ENCODE measurements around the gene DMAC2L.

DMAC2L gene

DNA sequence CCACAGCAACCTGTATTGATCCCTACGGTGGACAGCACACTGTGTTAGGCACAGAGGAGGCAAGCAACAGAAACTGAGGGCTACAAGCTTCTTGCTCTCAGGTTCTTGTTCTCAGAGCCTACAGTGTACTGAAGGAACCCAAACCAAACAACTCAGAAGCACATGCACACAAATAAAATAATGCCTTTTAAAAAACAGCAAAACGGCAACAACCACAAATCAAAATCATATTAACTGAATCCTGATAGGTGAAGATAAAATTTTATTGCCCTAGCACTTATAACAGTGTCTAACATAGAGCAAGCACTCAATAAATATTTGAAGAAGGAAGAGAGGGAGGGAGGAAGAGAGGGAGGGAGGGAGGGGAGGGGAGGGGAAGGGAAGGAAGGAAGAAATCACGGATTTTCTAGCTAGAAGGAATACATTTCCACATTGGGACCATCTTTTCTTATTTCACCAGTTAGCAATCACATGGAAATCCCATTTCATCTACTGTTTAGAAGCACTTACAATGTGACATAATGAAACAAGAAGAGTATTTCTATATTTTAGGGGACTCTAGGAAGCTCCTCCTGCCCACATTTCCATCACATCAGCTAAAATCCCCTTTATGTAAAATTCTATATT, 27.2 kb downstream of the DMAC2L start:
- no peak for FAIRE-seq
- TF ChIP-seq, protein P1, sequence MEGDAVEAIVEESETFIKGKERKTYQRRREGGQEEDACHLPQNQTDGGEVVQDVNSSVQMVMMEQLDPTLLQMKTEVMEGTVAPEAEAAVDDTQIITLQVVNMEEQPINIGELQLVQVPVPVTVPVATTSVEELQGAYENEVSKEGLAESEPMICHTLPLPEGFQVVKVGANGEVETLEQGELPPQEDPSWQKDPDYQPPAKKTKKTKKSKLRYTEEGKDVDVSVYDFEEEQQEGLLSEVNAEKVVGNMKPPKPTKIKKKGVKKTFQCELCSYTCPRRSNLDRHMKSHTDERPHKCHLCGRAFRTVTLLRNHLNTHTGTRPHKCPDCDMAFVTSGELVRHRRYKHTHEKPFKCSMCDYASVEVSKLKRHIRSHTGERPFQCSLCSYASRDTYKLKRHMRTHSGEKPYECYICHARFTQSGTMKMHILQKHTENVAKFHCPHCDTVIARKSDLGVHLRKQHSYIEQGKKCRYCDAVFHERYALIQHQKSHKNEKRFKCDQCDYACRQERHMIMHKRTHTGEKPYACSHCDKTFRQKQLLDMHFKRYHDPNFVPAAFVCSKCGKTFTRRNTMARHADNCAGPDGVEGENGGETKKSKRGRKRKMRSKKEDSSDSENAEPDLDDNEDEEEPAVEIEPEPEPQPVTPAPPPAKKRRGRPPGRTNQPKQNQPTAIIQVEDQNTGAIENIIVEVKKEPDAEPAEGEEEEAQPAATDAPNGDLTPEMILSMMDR (IDR thresholded peaks at IDR 0.05; ENCODE audit: insufficient read depth, missing control alignments) = no peak
- DNase-seq (ENCODE audit: insufficient read length, low spot score) = no peak

DNA sequence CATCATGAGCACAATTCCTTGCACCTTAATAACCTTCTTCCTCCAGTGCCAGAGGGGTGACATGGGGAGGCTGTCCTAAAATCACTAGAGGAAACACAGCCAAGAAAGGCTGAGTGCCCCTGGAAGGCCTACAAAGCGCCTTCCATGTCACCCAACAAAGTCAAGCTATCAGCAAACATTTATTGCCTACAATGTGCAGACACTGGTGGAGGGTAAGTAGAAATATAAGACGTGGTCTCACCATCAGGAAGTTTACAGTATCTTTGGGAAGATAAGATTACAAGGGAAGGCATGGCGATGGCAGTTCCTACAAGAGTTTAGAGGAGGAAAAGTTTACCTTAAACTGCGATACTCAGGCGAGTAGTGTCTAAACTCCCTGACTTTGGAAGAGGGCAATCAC, 27.9 kb downstream of the DMAC2L start:
- TF ChIP-seq, protein P1 (IDR thresholded peaks at IDR 0.05; ENCODE audit: insufficient read depth, missing control alignments) = no peak
- no peak for FAIRE-seq
- no peak for DNase-seq (ENCODE audit: insufficient read length, low spot score)

DNA sequence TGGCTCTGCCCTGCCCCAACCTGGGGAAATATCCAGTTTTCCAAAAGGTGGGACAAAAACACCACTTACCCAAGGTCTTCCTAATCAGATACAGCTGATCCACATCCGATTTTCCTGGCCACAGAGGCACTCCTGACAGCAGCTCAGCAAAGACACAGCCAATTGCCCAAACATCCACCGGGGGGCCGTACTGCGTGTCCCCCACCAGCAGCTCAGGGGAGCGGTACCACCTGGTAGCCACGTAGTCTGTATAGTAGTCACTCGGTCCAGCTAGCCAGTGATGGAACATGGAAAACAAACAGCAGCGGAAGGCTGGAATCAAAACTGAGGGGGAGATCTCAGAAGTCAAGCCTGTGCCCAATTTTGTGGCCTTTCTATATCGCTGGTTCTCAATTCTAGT, 28.8 kb downstream of the DMAC2L start:
- DNase-seq (ENCODE audit: insufficient read length, low spot score) (no peak), FAIRE-seq (no peak)
- TF ChIP-seq, protein P1 (IDR thresholded peaks at IDR 0.05; ENCODE audit: insufficient read depth, missing control alignments) = peak; percentile 23

DNA sequence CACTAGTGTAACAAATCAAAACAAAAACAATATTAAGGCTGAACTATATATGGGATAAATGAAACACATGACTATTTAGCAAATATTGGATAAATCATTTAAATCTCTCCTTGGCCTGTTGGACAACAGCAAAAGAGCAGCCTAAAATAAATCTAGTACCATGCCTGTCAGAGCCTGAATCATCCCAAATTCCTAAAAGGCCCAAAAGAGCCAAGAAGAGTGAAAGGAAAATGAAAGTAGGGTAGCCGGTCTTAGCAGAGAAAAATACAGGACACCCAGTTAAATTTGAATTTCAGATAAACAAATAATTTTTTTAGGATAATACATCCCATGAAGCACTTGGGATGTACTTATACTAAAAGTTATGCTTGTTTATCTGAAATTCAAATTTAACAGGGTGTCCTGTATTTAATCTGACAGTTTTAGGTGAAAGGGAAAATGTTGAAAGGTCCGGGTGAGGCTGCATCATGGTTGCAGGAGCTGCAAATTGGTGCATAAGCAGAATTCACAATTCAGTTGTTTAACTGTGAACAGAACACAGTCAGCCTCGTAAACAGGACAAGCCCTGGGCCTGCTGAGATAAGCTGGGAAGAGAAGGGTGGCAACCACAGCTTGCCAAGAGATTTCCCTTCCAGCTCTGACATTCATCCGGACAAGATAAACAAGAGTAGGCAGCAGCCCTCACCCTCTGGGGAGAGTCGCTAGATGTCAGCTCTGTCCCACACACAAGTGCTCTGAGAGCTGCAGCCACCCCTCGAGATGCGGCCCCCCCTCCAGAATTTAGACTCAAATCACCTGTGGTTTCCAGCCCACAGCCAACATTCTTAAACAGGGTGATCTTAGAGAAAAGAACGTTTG, 30.3 kb downstream of the DMAC2L start:
- FAIRE-seq (no peak), DNase-seq (ENCODE audit: insufficient read length, low spot score) (peak; percentile 32)
- TF ChIP-seq, protein P1 (IDR thresholded peaks at IDR 0.05; ENCODE audit: insufficient read depth, missing control alignments) = peak; percentile 73

DNA sequence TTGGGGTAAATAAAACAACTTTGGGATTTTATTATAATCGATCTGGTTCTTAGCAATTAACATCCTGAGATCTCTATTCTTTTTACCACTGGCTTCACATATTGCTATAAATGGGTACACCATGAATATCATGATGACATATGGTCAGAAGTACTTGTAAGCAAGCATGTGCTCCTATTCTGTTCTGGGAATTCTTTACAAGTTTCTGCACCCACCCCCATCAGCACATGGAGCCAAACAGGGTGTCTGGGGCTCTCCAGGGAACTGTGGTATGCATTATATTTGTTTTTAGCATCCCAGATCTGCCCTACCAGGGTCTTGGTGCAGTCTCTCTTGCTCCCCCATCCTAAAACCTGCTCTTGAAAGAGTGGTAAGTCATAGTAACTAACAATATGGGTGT, 31.3 kb downstream of the DMAC2L start:
- FAIRE-seq (no peak), DNase-seq (ENCODE audit: insufficient read length, low spot score) (no peak)
- TF ChIP-seq, protein P1 (IDR thresholded peaks at IDR 0.05; ENCODE audit: insufficient read depth, missing control alignments) = no peak

DNA sequence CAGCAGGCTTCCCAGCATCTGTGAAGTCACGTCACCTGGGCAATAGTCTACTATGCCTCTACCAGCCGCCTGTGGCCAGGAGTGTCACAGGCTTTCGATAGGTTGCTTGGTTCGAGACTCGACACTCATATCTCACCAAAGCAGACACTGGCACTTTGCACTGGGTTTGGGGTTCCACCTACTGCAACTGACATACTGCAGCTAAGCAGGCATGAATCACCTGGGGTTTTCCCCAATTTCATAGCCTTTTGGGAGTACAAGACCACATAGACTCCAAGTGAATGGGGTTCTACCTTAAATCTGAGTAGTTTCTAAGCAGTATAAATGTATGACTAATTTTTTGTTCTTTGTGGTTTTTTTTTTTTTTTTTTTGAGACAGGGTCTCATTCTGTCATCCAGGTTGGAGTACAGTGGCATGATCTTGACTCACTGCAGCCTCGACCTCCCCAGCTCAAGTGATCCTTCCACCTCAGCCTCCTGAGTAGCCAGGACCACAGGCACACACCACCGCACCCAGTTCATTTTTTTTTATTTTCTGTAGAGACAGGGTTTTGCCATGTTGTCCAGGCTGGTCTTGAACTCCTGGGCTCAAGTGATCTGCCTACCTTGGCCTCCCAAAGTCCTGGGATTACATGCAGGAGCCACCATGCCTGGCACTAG, 32.1 kb downstream of the DMAC2L start:
- no peak for DNase-seq (ENCODE audit: insufficient read length, low spot score)
- TF ChIP-seq, protein P1 (IDR thresholded peaks at IDR 0.05; ENCODE audit: insufficient read depth, missing control alignments) = no peak
- FAIRE-seq = no peak

All from D721Med (cell line).